H9 (cell line): ENCODE data around the gene NCOR2. TPM values are rescaled to one million over a fixed set of nuclear protein-coding genes. Genes with fewer than 3 reads are reported as not detected.

Experiments used
- DNase-seq: peaks from one replicate; pipeline ENCODE4 v3.0.0-alpha.2; 2017
- H2AFZ ChIP-seq: one replicate; pipeline ENCODE4 v1.6.1; 2013; ENCODE audit warnings: mild to moderate bottlenecking, low read length, control low read depth, moderate library complexity
- H2AK5ac ChIP-seq: 2 replicates; pipeline ENCODE4 v1.6.1; 2013; ENCODE audit warnings: low read length, control low read depth, mixed read lengths; ENCODE audit not compliant: insufficient read length
- H2BK120ac ChIP-seq: one replicate; pipeline ENCODE4 v1.6.1; 2013; ENCODE audit warnings: low read depth, mild to moderate bottlenecking, low read length, control low read depth, inconsistent platforms; ENCODE audit not compliant: poor library complexity, severe bottlenecking
- H2BK12ac ChIP-seq: 2 replicates; pipeline ENCODE4 v1.6.1; 2013; ENCODE audit warnings: low read length, control low read depth, mixed read lengths, low read depth; ENCODE audit not compliant: insufficient read length
- H2BK15ac ChIP-seq: 2 replicates; pipeline ENCODE4 v1.6.1; 2013; ENCODE audit warnings: low read depth, low read length, control low read depth
- H2BK20ac ChIP-seq: one replicate; pipeline ENCODE4 v1.6.1; 2013; ENCODE audit warnings: low read depth, mild to moderate bottlenecking, low read length, control low read depth, inconsistent platforms; ENCODE audit not compliant: poor library complexity, severe bottlenecking
- H2BK5ac ChIP-seq: 2 replicates; pipeline ENCODE4 v1.6.1; 2013; ENCODE audit warnings: low read length, control low read depth, mixed read lengths; ENCODE audit not compliant: insufficient read length
- H3K14ac ChIP-seq: 2 replicates; pipeline ENCODE4 v1.6.1; 2013; ENCODE audit warnings: low read length, control low read depth; ENCODE audit not compliant: insufficient read depth
- H3K18ac ChIP-seq: 2 replicates; pipeline ENCODE4 v1.6.1; 2013; ENCODE audit warnings: low read depth, mild to moderate bottlenecking, mixed read lengths, low read length, control low read depth; ENCODE audit not compliant: insufficient read length
- H3K23ac ChIP-seq: 2 replicates; pipeline ENCODE4 v1.6.1; 2013; ENCODE audit warnings: low read length, control low read depth, mixed read lengths, low read depth; ENCODE audit not compliant: insufficient read length
- H3K23me2 ChIP-seq: 2 replicates; pipeline ENCODE4 v1.6.1; 2013; ENCODE audit warnings: low read depth, mild to moderate bottlenecking, mixed read lengths, low read length, control low read depth; ENCODE audit not compliant: insufficient read length, poor library complexity, severe bottlenecking
- H3K27ac ChIP-seq: 2 replicates; pipeline ENCODE4 v1.5.1; 2013; ENCODE audit warnings: low read length, control low read depth, mixed read lengths, low read depth; ENCODE audit not compliant: insufficient read length
- H3K27me3 ChIP-seq: 2 replicates; pipeline ENCODE4 v1.6.1; 2013; ENCODE audit warnings: low read length, control low read depth, inconsistent platforms; ENCODE audit not compliant: insufficient read depth
- H3K4ac ChIP-seq: 2 replicates; pipeline ENCODE4 v1.6.1; 2013; ENCODE audit warnings: low read depth, mild to moderate bottlenecking, control low read depth, inconsistent platforms, low read length, moderate library complexity
- H3K4me1 ChIP-seq: 2 replicates; pipeline ENCODE4 v1.6.1; 2013; ENCODE audit warnings: low read length, control low read depth, inconsistent platforms; ENCODE audit not compliant: insufficient read depth
- H3K4me2 ChIP-seq: 2 replicates; pipeline ENCODE4 v1.6.1; 2013; ENCODE audit warnings: low read length, control low read depth, mixed read lengths; ENCODE audit not compliant: insufficient read length, insufficient read depth
- H3K56ac ChIP-seq: 2 replicates; pipeline ENCODE4 v1.6.1; 2013; ENCODE audit warnings: low read depth, mild to moderate bottlenecking, mixed read lengths, low read length, control low read depth; ENCODE audit not compliant: insufficient read length
- H3K79me1 ChIP-seq: 2 replicates; pipeline ENCODE4 v1.6.1; 2013; ENCODE audit warnings: low read depth, mild to moderate bottlenecking, moderate library complexity, low read length, control low read depth, inconsistent platforms; ENCODE audit not compliant: insufficient read depth, poor library complexity, severe bottlenecking
- H3K79me2 ChIP-seq: 2 replicates; pipeline ENCODE4 v1.6.1; 2013; ENCODE audit warnings: low read length, control low read depth, inconsistent platforms; ENCODE audit not compliant: insufficient read depth
- H3K9ac ChIP-seq: 2 replicates; pipeline ENCODE4 v1.6.1; 2013; ENCODE audit warnings: low read length, control low read depth, mixed read lengths; ENCODE audit not compliant: insufficient read length; ENCODE audit errors: extremely low read depth
- H3K9me3 ChIP-seq: one replicate; pipeline ENCODE4 v1.6.1; 2013; ENCODE audit warnings: low read depth, low read length, inconsistent platforms; ENCODE audit not compliant: control insufficient read depth
- H3T11ph ChIP-seq: one replicate; pipeline ENCODE4 v1.6.1; 2013; ENCODE audit warnings: mild to moderate bottlenecking, low read length, control low read depth, inconsistent platforms
- H4K20me1 ChIP-seq: one replicate; pipeline ENCODE4 v1.6.1; 2013; ENCODE audit not compliant: control insufficient read depth, insufficient read length, insufficient read depth
- H4K5ac ChIP-seq: 2 replicates; pipeline ENCODE4 v1.6.1; 2013; ENCODE audit warnings: low read depth, mild to moderate bottlenecking, mixed read lengths, low read length, control low read depth; ENCODE audit not compliant: insufficient read length
- H4K8ac ChIP-seq: replicated peaks from 2 replicates; pipeline ENCODE4 v1.6.1; 2013; ENCODE audit warnings: low read length, control low read depth, mixed read lengths, low read depth; ENCODE audit not compliant: insufficient read length
- H4K91ac ChIP-seq: 2 replicates; pipeline ENCODE4 v1.6.1; 2013; ENCODE audit warnings: low read depth, mild to moderate bottlenecking, moderate library complexity, mixed read lengths, low read length, control low read depth; ENCODE audit not compliant: insufficient read length
- H3K27ac Mint-ChIP-seq, 3 experiments: 2 replicates in 2 of 3; 3 replicates in 1 of 3; pipeline ENCODE4 v1.8.0; 2020 to 2021; ENCODE audit warnings: mixed read lengths in 3 of 3, mild to moderate bottlenecking in 1 of 3, moderate library complexity in 1 of 3
- H3K27me3 Mint-ChIP-seq: 2 replicates; pipeline ENCODE4 v1.8.0; 2021; ENCODE audit warnings: low read depth, mild to moderate bottlenecking, moderate library complexity, mixed read lengths
- H3K36me3 Mint-ChIP-seq, 3 experiments: 2 replicates in 2 of 3; 3 replicates in 1 of 3; pipeline ENCODE4 v1.8.0; 2020 to 2021; ENCODE audit warnings: low read depth in 3 of 3, mixed read lengths in 3 of 3; ENCODE audit not compliant: insufficient read depth in 1 of 3
- H3K4me1 Mint-ChIP-seq, 2 experiments: 2 replicates each; pipeline ENCODE4 v1.8.0; 2020; ENCODE audit warnings: mixed read lengths in 2 of 2
- H3K4me3 Mint-ChIP-seq, 2 experiments: 2 replicates in 1 of 2; 3 replicates in 1 of 2; pipeline ENCODE4 v1.8.0; 2020 to 2021; ENCODE audit warnings: mild to moderate bottlenecking in 2 of 2, mixed read lengths in 2 of 2, moderate library complexity in 1 of 2
- H3K9me3 Mint-ChIP-seq, 2 experiments: 2 replicates in 1 of 2; 3 replicates in 1 of 2; pipeline ENCODE4 v1.8.0; 2020; ENCODE audit warnings: mild to moderate bottlenecking in 2 of 2, mixed read lengths in 2 of 2, moderate library complexity in 1 of 2
- WGBS: extraction: QIAGEN DNeasy Blood & Tissue Kit; methylation state at CpG from one replicate; pipeline ENCODE4 v1.1.7; 2013; ENCODE audit warnings: missing lambda C conversion rate, low lambda C conversion rate, mixed read lengths; ENCODE audit not compliant: insufficient read length; ENCODE audit errors: extremely low coverage; 5-methylcytosine and 5-hydroxymethylcytosine counted together
- total RNA-seq: library from RNA; stranded (reverse); gene quantifications from 2 replicates; pipeline ENCODE4 v1.2.1, GENCODE V29; 2021
- TF ChIP-seq, protein P1 (sequence below): fragments of 200-600 bp; sonication (generic); conservative IDR thresholded peaks from 3 replicates; pipeline ENCODE4 v1.8.0; 2021; ENCODE audit warnings: antibody characterized with exemption, mild to moderate bottlenecking

NCOR2 gene
- total RNA-seq, 1 experiment from 2014 or later, result 226 TPM

- TF ChIP-seq, protein P1, sequence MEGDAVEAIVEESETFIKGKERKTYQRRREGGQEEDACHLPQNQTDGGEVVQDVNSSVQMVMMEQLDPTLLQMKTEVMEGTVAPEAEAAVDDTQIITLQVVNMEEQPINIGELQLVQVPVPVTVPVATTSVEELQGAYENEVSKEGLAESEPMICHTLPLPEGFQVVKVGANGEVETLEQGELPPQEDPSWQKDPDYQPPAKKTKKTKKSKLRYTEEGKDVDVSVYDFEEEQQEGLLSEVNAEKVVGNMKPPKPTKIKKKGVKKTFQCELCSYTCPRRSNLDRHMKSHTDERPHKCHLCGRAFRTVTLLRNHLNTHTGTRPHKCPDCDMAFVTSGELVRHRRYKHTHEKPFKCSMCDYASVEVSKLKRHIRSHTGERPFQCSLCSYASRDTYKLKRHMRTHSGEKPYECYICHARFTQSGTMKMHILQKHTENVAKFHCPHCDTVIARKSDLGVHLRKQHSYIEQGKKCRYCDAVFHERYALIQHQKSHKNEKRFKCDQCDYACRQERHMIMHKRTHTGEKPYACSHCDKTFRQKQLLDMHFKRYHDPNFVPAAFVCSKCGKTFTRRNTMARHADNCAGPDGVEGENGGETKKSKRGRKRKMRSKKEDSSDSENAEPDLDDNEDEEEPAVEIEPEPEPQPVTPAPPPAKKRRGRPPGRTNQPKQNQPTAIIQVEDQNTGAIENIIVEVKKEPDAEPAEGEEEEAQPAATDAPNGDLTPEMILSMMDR, result no peak
- Histone ChIP-seq H2BK120ac (no peak overlapping the region), H3T11ph (no peak overlapping the region), H2BK5ac (no peak overlapping the region), H2AFZ (no peak overlapping the region), H3K4me1 (no peaks in the 10 kb centered on the region; the same call in 1 of the 2 replicates), H2BK12ac (no peak overlapping the region), H2BK15ac (no peak overlapping the region), H3K79me1 (no peaks in the 10 kb centered on the region), H3K79me2 (peaks cover 65% of the 10 kb centered on the region), H3K18ac (no peak overlapping the region), H4K8ac (no peak overlapping the region), H3K23me2 (no peaks in the 10 kb centered on the region), H3K56ac (no peak overlapping the region), H3K27me3 (no peaks in the 10 kb centered on the region), H3K9me3 (no peaks in the 10 kb centered on the region), H3K14ac (no peak overlapping the region), H3K4me2 (no peak overlapping the region), H2BK20ac (no peak overlapping the region), H4K20me1 (no peaks in the 10 kb centered on the region), H4K91ac (no peak overlapping the region), H3K4ac (no peak overlapping the region), H3K9ac (no peak overlapping the region), H3K27ac (no peak overlapping the region), H2AK5ac (no peak overlapping the region), H4K5ac (no peak overlapping the region), H3K23ac (no peak overlapping the region)
- peaks cover 5 to 10% (median 8%) of the 10 kb centered on the region in 3 experiments; a peak in 6 of 7 replicates for H3K36me3 Mint-ChIP-seq
- DNase-seq, result no peak
- no peak overlapping the region for H3K4me3 Mint-ChIP-seq
- H3K27me3 Mint-ChIP-seq, result no peaks in the 10 kb centered on the region
- H3K27ac Mint-ChIP-seq, result peak overlapping the region in 2 of 3 experiments; percentile 11 to 53; a peak in 2 of 7 replicates
- no peaks in the 10 kb centered on the region for H3K9me3 Mint-ChIP-seq
- no CpG with 5 or more reads among the region's 8 CpGs for WGBS
- peaks cover 34 to 46% of the 10 kb centered on the region in 2 experiments for H3K4me1 Mint-ChIP-seq
Measured at GRCh38 chr12:124544983-124545382, 22.4 kb downstream of the NCOR2 start.
